Glomerular visceral epithelial cell (primary cell): ENCODE measurements around the gene KRTAP5-1.

Experiments
- DNase-seq: peaks from one replicate; pipeline ENCODE4 v3.0.0-alpha.2; 2016; ENCODE audit errors: extremely low spot score

KRTAP5-1 gene

DNA sequence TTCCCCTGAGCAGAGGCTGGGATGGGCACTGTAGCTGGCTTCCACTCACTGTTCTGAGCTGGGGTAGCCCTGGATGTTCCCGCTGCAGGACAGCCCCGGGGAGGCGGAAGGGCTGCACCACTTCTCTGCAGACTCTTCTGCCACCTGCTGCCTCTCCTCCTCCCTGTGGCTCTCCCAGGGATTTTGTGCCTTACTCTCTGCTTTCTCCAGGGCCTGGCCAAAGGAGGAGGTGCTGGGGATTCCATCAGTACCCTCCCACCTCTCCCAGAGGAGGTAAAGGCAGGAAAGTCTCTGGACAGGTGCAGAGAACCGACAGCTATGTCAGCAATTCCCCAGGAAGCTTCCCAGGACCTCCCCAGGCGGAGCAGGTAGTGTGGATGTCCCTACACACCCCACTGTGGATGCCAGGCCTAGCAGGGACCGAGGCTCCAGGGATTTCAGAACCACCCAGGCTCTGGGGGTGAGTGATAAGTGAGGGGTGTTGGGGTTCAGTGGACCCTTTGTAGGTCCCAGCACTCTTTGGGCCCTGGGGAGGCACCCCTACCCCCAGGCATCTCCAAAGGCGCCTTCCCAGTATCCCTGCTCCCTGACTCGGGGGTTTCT is 24.3 kb downstream of the KRTAP5-1 start:
- DNase-seq: no peak

DNA sequence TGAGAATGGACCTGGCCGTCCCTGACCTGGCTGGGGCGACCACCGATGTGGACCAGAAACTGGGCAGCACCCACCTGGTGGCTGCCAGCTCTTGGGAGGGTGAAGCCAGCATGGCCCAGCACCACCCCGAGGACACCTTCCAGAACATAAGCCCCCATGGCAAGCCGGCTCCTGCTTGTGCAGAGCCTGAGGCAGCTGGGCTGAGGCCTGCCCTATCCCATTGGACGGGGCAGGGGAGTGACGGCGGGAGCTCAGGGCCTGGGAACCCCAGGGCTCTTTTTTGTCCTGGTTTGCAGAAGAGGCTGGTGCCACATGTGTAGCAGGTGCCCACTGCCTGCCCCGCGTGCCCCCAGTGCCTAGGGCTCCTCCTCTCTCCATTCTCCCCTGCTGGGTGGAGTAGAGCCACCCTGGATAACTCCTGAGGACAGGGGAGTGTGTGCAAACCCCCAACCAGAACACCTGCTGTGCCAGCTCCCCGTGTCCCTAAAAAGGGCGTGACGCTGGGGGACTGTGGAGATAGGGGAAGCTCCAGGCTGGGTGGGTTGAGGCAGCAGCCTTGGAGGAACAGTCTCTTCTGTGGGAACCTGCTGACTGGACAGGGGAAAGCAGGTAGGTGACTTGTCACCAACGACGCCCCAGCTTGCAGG is 25.0 kb downstream of the KRTAP5-1 start:
- no peak for DNase-seq

DNA sequence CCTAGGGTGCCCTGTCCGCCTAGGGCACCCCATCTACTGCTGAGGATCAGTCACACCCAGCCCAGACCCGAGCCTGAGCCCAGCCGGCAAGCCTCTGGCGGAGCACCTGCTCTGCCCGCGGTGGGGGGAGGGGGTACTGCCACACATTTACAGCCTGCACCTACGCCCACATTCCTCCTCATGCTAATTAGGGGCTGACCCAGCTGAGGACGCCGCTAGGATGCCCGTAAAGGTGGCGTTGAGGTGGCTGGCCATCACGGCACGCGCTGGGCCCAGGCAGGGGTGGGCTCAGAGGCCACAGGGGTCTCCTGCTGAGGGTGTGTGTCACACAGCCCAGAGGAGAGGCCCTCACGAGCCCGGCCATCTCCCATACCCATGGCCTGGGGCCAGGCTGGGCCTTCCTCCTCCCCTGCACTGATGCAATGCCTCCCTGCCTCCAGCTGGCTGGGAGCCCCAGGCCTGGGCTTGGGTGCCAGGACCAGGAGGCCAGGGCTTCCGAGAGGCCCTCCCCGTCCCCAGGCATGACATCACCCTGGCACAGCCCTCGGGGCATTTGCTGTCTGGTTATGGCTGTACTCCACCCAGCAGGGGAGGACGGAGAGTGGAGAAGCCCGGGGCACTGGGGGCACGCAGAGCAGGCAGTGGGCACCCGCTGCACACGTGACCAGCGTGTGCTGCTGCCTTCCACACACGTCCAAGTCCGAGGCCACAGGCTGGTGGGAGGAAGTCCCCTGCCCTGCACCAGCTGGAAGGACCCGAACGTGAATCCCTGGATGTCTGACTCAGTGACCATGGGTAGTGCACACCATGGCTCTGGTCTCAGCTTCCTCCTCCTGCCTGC is 25.8 kb downstream of the KRTAP5-1 start:
- DNase-seq: peak; percentile 97

DNA sequence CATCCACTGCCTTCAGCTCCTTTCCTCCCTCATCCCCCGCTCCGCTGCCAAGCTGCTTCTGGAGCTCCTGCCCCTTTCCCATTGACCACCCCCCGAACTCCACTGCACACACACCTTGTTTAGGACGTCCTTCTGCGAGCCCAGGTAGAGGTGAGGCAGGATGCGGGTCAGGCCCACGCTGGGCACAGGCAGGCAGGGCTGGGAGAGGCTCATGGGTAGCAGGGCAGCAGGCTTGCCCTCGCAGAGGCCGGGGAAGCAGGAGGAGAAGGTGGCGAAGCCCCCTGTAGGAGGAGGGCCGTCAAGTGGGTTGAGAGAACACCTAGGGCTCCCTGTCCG is 26.3 kb downstream of the KRTAP5-1 start:
- no peak for DNase-seq

DNA sequence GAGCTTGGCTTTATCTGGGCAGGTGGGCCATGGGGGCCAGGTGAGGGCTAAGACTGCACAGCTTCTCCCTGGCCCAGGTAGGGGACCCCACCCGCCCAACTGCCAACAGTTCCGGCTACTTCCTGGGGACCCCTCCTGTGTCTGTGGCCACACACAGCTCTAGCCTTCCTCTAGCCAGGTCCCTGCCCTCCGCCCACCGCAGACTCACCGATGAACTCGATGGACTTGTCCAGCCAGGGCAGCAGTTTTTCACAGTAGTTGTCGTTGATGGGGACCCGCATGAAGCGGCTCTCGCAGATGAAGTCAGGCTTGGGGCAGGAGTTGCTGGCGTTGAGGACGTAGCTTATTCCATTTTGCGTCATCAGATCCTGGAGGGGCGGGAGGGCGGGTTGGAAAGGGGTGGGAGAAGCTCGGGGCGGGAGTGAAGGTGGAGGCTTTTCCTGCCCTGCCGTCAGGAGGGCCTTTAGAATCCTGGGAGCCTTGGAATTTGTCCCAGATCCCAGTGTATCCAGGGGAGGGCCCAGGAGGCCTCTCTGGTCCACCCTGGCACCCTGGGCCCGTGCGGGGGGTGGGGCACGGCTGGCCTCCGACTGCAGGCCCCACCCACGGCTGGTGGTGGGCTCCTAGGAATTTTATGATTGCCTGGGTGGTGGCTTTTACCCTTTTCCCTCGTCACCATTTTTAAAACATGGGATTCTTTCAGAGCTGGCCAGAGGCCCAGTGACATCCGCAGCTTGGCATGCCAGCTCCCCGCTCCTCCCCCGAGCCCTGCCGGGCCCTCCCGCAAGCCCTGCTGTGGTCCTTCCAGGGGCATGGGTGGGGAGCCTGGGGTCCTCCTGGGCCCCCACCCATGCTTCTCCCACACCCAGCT is 26.9 kb downstream of the KRTAP5-1 start:
- peak; percentile 88 for DNase-seq

DNA sequence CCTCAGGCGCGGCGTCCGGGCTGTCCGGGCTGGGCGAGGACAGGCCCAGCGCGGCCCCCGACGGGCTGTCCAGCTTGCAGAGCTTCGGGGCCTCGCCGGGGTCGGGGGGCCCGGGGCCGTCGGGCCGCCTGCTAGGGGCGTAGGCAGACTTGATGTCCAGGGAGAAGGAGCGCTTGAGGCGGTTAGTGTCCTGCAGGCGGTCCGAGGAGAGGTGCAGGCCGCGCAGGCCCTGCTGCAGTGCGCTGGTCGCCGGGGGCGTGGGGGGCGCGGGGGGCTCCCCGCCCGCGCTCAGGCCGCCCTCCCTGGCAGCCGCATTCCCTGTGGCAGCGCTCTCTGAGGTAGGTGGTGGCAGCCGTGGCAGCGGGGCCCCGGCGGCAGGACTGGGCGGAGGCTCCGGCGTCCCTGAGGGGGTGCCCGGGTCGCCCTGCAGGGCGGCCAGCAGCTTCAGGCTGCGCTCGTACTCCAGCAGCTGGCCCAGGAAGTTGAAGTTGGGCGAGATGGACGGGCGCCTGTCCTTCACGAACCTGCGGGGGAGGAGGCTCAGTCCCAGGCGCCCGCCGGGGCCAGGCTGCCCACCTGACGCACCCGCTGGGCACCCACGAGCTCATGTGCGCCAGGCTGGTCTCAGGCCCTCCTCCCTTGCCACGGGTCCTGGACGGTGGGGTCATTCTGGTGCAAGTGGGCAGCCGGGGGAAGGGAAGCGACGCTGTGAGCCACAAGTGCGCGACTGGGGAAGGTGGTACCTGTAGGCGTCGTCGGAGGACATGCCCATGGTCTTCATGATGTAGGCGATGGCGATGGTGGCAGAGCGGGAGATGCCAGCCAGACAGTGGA is 27.8 kb downstream of the KRTAP5-1 start:
- no peak for DNase-seq

DNA sequence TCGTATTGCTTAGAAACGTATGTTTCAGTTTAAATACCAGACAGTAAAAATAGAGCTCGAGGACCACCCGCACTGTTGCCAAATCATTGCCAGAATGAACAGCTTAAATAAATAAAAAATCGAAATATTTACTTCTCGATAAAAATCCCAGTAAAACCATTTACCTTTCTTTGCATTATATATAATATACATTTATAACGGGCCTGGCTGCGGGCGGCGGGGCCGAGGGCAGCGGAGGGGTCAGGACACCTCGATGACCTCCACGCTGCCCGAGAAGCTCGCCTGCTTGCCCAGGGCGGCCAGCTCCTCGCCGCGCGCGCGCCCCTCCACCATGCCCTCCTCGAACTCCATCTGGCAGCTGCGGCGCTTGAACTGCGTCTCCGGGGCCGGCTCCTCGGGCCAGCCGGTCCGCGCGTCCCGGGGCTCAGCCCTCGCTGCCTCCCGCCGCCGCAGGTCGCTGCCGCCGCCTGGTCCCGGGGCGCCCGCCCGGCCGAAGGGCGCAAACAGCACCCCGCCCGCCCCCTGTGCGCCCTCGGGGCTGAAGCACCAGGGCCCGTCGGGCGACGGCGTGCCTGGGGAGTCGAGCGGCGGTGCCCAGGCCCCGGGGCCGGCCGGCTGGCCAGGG is 28.7 kb downstream of the KRTAP5-1 start:
- no peak for DNase-seq

DNA sequence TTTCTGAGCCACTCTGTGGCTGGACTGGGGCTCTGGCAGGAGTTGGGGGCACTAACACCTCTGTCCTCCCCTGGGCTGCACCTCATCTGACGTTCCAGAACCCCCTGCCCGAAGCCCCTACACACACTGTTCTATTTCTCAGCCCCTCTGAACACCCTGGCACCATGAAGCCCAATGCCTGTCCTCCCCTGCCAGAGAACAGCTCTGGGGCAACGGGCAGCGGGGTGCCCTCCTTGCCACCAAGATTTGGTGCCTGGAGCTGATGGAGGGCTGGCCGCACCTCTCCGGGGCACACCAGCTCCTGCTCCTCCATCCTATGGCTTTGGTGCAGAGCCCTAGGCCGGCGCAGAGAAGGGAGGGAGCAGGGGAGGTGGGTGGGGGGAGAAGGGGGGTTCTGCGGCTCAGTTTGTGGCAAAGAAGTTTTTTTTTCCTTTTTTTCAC is 29.4 kb downstream of the KRTAP5-1 start:
- DNase-seq: no peak

DNA sequence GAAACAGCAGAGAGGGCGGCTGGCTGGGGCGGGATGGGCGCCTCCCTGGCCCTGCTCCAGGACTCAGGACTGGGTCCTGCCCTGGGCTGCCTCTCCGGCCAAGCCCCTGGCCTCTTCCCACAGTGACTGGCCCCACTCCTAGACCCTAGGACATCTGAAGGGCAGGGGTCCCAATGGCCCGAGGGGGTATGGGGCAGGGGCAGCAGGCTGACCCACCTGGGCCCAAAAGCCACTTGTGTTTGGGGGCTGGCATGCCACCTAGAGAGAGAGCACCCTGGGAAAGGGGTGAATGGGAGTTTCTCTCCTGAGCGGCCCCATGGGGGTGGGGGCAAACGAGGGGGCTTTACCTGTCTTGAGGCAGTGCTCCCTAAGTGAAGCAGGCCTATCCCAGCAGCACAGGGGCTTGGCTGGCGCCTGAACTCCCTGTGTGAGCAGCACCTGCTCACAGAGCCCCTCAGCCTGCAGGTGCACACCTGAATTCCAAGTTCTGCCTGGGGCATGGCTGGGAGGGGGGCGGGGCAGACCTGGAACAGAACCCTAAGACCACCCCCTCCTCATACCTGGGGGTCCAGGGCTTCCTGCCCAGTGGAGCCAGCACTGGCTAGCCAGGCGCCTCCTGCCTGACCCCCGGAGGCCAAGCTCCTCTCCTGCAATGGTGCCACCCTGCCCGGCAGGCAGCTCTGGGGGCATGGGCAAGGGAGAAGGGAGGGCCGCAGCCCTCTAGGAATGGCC is 29.9 kb downstream of the KRTAP5-1 start:
- no peak for DNase-seq

DNA sequence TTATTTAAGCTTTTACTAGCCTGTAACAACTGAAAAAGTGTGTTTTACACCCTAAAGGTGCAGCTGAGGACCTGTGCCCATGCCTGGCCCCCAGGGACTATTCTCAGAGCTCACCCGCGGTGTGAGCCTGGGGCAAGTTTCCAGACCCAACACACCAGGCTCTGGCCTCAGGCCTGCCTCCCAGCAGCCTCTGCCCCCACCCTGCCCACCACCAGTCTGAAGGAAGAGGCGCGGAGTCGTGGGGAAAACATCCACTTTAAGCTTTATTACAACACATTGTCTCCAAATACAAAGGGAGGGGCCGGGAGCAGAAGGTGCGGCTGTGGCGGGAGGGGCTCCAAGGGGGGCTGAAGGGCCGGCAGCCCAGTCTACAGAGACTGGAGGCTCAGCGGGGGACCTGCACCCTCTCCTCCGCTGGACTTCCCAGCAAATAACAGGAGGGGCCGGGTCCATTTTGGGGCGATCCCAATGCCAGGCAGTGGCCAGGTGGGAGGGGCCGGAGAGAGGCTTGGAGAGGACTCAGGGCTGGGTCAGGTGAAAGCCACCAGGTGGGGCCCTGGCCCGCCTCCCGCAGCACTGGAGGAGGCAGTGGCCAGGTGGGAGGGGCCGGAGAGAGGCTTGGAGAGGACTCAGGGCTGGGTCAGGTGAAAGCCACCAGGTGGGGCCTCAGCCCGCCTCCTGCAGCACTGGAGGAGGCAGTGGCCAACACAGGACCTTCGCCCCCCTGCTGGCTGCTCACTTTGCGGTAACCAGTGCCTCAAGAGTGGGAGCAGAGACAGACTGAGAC is 31.1 kb downstream of the KRTAP5-1 start:
- no peak for DNase-seq

DNA sequence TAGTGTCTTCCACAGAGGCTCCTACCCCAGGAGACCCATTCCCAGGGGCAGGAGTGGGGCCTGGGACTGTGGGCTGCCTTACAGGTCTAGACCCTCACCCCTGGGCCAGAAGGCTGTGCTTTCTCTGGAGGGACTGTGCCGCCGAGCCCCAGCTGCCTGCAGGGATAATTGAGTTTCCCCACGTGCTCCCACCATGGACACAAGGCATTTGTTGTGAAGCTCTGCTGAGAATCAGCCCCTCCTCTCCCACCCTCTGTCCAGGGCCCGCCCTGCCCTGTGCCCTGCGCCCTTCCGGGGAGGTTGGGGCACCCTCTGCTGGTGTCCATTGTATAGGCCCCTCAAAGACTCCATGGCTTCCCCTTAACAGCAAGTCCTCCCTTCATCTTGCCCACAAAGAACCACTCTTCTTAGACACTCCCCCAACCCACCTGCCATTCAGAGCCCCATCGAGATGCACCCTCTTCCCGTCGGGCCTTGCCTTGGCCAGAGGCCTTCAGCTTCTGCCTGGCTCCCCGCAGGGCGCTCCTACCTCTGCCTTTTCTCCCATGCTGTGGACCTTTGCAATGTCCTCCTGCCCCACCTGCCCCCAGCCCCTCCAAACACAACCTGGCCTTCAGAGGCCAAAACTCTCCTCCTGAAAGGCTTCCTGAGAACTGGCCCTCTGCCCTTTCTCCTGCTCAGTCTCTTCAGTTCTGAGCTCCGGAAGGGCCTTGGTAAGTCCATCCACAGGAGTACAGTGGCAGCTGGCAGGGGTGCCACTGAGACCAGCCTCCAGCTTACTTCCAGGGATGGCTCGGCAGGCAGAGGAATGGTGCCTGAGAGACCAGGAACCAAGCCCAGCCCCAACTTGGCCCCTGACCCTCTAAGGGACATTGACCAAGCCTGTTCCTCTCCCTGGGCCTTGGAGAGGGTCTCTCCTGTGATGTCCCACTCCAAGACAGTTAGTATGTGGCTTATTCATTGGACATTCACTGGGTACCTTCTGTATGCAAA is 35.4 kb downstream of the KRTAP5-1 start:
- DNase-seq: no peak

DNA sequence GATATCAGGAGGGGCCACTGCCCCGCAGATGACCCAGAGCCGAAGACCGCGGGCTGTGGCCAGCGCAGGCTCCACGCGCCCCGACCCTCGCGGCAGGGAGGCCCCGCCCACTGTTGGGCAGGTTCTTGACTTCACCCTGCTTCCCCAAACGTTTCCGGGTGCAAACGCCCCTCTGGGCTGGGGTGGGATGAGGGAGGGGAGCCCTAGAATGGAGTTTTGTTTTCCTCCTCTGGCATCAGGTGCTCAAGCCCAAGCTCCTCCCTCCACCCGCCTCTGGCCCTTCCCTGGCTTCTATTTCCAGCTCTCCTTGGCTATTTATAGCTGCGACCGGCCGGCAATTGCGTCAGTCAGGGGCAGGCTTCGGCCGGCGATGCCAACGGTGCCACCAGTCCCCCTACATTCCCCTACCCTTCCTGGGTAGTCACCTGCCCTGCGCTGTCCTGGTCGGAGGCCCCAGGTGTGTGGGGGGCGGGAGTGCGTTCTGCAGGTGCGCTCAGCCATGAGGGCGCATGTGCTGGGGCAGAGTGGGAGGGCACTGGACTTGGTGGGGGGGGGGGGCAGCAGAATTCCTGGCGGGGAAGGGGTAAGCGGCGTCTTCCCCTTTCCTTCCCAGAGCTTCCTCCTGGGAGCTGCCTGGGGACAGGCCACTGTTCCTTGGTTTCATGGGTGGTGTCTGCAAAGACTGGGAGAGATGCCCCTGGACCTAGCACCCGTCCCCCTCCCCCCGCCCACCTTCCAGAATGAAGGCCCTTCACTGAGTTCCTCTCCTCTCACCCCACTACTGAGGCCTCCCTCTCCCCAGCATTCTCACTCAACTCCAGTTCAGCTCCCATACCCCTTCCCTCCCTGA is 36.6 kb downstream of the KRTAP5-1 start:
- DNase-seq: peak; percentile 59

DNA sequence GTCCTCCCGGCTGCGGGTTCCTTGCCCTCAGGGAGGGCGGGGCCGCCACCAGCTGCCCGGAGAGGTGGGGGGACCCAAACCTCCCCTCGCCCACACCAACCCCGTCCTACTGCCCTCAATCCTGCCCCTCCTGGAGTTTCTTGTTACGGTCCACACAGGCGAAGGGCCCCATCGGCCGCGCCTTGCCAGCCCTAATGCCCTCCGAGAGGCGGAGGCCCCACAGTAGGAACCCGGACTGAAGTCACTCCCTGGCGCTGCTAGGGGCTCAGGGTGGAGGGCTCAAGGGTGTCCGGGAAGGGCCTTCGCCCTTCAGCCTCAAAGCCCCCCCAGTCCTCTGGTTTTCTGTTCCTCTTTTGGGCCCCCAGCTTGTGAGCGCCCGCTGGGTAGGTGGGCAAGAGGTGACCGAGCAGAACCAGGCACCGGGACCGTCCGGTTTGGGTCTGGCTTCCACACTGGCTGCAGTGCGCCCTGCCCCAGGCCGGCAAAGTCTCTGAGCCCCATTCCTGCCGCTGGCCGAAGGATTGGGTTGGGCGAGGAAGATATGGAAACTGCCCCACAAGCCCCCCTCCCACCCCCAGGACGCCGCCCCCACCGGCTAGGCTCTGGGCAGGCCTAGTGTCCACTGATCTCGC is 37.5 kb downstream of the KRTAP5-1 start:
- no peak for DNase-seq

DNA sequence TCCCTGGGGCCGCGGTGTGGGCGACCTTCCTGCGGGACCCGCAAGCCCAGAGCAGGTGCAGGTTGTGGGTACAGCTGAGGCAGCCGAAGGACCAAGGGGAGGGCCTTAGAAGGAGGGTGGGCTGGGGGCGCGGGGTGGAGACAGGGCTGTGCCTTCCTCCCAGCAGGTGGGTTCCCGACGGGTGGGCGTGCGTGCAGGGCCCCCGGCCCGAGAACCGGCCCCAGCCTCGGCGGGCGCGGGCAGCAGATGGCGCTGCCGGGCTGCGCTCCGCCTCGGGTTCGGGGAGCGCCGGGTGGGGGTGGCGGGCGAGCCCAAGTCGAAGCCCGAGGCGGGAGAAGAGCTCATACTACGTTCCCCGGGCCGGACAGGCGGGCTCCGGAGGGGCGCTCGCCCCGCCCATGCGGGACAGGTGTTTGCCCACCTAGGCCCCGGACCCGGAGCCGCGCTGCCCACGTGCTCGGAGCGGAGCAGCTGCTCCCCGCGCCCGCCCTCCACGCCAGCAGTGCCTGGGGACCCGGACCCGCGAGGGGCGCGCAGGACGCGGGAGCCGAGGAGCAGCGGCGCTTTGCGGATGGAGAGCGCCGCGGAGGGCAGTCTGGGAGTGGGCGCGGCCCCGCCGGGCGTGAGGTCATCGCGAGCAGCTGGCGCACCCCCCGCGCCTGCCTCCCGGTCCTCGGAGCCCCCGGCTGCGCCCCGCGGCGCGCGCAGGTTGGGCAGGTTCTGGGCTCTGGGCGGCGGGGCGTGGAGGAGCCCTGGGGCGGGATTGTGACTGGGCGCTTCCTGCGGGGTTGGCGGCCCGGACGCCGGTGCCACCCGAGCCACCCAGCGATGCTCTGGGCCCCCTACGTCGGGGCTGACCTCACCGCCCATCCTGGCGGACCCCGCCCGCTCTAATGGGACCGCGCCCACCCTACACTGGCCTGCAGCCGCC is 38.3 kb downstream of the KRTAP5-1 start:
- DNase-seq: peak; percentile 57

DNA sequence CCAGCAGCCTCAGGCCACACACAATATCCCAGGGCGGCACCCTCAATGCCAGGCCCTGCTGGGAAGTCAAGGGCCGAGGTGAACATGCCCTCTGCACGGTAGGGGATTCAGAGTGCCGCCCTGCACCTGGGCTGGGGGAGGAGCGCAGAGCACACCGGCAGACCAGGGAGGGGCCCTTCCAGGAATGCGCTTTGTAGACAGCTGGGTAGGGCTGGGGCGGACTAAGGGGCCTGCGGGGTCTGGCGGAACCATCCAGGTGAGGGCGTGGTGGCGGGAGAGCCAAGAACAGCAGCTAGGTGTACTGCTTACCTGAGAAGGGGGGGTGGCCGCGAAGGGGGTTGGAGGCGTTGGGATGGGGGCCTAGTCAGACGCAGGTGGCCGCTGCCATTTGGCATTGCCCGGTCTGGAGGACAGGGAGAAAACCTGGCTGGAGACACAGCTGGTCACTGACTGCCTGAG is 39.0 kb downstream of the KRTAP5-1 start:
- DNase-seq: no peak
